HG02884 (cell line): ENCODE measurements around the gene DAPK1.
A peak's percentile ranks its signal among the peaks of the same experiment; 100 is the strongest.
"Not testable (repeated sequence)": the region's sequence is repeated elsewhere in the genome, so short reads cannot be mapped to it uniquely, and the experiment has no call there.

ENCODE experiments used
- ATAC-seq: cut with Tn5 transposase; IDR thresholded peaks from one replicate; pipeline ENCODE4 v1.9.1; 2021; ENCODE audit warnings: mild to moderate bottlenecking, moderate library complexity; ENCODE audit not compliant: unreplicated experiment

DAPK1 gene

DNA sequence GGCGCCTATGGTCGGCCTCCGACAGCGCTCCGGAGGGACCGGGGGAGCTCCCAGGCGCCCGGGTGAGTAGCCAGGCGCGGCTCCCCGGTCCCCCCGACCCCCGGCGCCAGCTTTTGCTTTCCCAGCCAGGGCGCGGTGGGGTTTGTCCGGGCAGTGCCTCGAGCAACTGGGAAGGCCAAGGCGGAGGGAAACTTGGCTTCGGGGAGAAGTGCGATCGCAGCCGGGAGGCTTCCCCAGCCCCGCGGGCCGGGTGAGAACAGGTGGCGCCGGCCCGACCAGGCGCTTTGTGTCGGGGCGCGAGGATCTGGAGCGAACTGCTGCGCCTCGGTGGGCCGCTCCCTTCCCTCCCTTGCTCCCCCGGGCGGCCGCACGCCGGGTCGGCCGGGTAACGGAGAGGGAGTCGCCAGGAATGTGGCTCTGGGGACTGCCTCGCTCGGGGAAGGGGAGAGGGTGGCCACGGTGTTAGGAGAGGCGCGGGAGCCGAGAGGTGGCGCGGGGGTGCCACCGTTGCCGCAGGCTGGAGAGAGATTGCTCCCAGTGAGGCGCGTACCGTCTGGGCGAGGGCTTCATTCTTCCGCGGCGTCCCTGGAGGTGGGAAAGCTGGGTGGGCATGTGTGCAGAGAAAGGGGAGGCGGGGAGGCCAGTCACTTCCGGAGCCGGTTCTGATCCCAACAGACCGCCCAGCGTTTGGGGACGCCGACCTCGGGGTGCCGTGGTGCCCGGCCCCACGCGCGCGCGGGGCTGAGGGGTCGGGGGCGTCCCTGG lies 561 bp downstream of the DAPK1 start:
- ATAC-seq, result peak; percentile 23

DNA sequence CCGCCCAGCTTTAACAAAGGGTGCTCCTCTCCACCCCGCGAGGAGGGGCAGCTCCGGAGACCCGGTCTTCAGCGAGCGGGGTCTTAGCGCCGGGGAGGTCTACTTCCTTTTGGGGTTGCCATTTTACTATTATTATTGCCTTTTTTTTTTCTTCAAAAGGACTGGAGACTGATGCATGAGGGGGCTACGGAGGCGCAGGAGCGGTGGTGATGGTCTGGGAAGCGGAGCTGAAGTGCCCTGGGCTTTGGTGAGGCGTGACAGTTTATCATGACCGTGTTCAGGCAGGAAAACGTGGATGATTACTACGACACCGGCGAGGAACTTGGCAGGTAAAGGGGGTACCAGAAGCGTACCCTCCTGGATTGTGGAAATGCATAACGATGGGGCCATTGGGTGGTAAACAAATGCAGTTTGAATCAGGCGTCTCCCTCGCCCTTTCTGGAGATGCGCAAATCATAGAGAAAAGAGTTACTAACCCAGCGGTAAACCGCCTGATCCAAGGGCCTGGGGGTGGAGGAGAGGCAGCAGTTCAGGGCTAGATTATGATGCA lies 1.2 kb downstream of the DAPK1 start:
- ATAC-seq, result no peak

DNA sequence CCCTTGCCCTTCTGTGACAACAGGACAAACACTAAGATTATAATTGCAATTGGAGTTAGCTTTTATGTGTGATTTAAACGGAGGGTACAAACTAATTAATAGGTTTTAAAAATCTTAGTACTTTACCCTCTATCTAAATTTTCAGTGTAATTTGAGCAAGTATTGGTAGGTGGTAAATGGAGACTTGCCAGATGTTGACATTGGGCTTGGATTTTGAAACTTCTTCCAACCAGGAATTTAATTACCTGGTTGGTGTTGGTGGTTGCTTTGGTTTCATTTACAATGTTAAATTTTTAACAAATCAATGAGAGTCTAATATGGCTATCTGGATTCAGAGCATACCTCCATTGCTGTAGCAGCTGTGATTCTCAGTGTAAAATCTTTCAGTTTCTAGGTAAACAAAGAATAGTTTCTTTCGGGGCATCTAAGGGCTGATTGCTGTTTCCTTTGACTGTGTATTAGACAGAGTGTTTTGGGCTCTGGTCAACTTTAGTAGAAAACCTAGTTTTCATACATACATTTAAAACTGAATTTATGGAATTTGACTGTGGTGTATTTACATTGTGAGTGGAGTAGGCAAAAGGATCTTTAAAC lies 1.9 kb downstream of the DAPK1 start:
- no peak for ATAC-seq

DNA sequence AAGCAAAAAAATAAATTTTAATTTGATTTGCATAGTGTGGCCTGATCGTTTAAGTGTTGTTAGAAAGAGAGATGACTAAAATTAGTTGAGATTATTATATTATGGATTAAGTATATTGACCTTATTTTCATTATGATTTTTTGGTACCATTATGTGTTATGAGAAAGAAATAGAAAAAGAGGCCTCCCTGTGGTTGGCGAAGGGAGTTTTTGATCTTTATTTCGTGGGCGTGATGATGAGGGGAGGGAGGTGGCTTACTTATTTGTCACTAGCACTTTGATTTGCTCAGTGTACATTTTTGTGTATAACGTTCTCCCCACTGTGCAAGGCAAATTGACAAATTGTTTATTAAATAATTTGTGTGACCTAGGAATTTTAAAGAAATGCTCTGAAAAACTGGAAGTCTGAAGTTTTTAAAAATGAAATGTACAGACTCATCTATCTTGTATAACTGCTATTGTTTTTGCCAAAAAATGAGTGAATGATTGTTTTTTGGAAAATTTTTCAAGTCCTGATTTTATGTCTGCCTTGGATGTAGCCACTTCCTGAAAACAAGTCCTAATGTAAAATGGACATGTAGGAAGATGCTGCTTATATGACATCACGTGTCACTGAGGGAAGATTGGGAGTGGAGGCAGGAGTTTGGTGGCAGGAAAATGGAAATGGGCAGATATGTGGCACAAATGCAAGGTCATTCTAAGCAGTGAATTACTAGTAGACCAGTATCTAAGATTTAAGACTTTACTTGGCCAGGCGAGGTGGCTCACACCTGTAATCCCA lies 3.0 kb downstream of the DAPK1 start:
- no peak for ATAC-seq

DNA sequence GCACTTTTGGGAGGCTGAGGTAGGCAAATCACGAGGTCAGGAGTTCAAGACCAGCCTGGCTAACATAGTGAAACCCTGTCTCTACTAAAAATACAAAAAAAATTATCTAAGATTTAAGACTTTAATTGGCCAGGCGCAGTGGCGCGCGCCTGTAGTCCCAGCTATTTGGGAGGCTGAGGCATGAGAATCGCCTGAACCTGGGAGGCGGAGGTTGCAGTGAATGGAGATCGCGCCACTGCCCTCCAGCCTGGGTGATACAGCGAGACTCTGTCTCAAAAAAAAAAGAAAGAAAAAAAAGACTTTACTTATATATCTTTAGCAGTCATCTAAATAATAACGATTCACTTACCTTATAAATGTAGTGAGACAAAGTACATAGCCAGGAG lies 3.6 kb downstream of the DAPK1 start:
- not testable (repeated sequence) for ATAC-seq

DNA sequence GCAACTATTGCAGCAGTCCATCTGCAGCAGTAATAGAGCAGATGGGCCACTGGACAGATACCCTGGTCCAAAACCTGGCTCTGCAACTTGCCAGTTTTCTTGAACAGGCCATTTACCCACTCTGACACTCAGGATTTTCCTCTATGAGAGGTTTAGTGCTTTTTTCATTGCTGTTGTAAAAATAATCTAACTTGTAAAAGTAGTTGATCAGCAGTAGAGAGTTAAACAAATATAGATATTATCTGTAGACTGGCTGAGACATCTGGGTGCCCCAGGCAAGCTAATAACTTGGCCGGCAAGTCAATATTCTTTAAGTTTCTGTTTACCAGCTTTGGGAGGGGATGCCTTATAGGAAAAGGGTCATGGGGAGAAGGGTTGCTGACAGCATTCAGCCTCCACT lies 4.1 kb downstream of the DAPK1 start:
- ATAC-seq, result no peak

DNA sequence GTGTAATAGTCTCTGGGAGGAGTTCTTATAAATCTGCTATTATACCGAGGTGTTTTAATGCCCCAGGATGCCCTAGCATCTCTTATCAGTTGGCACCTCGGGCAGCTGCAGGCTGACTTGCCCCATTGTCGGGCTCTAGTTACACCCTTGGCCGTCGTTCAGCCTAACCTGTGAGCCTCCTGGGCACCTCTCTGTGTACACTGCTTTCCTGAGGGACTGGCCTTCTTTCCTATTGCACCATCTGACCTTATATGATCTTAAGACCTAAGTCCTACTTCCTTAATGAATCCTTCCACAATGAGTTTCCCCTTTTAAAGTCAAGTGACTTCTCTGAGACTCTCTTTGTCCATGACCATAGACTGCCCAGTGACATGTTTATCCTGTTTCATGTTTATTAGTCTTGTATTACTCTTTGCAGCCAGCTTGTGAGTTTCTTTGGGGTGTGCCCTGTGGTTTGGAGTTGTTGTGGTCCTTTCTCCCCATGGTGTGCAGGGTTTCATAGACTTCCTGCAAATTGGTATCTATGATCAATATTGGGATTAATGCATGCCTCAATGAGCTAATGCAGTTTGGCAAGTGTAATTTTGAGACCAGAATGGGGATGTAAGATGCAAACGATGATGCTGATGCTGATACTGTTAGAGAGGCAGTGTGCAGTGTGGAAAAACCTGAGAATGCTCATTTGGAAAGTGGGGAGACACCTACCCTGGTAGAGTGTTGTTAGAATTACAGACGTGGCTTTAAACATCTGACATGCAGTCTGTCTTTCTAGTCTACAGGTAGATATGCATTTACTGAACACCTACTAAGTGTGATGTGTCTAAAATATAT lies 4.9 kb downstream of the DAPK1 start:
- ATAC-seq, result no peak

DNA sequence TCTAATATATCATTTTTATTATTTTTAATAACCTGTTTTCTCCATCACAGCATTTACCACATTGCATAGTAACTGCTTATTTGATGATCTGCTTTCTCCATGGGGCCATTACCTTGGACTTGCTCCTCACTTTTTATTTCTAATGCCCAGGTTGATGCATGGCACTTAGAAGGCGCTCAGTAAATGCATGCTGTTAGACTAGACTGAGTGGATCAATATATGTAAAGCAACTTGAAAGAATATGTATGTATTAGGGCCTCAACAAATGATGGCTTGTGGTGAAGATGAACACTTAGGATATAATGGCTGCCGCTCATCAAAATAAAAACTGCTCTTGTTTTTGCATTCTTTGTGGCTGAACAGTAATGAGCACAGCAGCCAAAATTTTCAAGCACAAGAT lies 5.8 kb downstream of the DAPK1 start:
- ATAC-seq, result no peak

DNA sequence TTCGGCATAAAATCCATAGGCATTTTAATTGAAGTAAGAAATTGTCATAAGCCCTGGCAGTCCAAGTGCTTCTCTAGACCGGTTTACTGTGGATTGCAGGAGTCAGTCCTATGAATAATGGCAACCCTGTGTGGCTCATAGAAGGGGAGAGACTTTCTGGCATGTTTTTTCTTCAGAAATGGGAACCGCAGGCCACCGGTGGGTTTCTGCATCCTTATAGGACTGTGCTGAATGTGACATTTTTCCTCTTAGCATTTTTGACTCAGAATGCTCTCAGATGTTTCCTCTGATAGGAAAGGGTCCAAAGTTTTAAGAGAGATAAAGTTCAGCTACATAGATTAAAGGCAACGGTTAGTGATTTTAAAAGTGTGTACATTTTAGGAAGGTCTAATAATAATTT lies 6.3 kb downstream of the DAPK1 start:
- no peak for ATAC-seq

DNA sequence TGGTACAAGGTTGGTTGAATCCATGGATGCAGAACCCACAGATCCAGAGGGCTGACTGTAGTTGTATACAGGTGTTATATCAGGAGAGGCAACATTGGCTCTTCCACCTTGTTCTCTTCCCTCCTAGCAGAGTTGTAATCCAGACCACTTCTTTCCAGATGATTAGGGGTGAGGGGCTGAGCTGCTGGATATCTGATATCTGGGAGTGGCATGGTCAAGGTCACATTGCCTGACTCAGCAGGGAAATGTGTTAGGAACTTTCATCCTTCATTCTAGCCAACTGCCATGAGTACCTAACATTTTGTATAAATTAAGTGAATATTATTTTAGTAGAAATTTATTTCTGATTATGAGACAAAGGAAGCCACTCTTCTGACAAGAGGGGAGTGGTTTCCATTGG lies 7.3 kb downstream of the DAPK1 start:
- no peak for ATAC-seq

DNA sequence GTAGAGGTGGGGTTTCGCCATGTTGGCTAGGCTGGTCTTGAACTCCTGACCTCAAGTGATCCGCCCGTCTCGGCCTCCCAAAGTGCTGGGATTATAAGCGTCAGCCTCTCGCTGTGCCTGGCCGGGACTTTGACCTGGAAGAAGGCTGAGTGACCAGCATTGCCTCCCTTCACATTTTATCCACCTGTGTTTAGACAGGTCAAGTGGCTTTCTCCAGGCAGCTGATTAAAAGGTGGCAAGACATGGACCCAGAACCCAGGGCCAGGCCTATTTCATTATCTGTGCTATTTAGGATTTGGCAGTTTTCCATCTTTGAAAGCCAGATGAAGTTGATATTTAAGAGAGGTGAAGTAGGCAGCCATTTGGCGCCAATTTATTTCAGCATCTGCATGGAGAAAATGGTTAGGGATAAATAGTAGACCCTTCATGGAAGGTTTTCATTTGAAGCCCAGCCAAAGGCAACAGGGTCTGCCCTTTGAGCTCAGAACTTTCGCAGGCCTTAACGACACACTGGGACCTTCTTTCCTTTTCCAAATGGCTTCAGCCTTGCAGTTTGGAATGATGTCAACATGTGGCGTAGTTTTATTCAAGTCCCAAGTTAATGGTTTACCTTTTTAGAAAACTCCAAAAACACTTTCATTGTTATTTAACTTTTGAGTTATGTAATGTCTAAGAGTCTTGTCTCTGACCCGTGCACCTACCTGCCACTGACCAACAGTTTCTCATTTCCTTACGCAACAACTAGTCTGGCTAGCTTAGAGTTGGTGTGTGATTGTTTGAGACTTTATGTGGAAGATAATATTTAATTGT lies 8.4 kb downstream of the DAPK1 start:
- ATAC-seq, result no peak

DNA sequence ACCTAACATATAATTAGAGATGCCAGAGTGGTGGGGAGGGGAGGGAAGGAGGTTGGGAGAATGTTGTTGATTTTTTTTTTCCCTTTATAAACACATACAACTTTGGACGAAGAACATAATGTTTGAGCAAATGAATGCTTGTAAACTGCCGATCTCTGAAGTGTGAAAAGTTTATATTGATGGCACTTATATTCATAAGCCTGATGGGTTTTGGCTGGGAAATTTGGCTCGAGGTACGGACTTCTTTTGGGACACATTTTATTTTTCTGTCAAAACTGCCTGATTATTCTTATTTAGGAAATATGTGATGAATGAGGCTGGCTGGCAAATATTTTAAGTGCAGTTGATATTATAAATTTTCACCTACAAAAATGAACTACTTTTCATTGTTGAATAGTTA lies 9.9 kb downstream of the DAPK1 start:
- no peak for ATAC-seq

DNA sequence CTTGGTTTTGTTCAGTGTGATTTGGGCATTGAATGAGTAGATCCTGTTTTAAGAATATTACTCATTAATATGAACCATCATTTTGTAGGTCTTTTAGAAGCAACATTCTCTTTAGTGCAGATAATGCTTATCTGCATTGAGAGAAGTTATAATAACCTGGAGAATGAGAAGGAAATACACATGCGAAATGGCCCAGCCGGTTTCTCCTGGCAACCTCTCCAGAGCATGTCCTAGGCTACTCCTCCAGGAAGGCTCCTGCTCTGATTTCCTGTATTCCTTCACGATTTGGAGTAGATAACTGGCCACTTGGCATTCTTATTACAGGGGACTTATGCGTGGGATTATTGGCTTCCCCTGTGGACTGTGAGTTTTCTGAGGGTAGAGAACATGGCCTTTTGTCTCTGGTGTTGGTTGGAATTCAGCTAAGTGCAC lies 12.6 kb downstream of the DAPK1 start:
- no peak for ATAC-seq

DNA sequence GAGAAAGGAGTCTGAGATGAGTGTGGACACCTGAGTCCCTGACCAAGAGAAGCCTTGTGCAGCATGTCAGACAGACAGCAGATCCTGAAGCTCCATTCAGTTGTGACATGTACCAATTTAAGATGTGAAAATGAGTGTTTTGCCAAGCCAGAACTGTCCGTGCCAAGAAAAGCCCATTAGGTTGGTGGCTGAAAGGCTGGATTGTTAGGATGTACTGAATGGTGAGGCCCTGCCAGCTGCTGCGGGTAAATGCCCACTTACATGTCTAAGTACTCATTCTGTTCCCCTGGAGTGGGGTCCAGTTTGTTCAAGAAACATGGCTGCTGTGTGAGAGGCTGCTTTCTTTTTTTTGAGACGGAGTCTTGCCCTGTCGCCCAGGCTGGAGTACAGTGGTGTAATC lies 14.6 kb downstream of the DAPK1 start:
- ATAC-seq, result no peak

DNA sequence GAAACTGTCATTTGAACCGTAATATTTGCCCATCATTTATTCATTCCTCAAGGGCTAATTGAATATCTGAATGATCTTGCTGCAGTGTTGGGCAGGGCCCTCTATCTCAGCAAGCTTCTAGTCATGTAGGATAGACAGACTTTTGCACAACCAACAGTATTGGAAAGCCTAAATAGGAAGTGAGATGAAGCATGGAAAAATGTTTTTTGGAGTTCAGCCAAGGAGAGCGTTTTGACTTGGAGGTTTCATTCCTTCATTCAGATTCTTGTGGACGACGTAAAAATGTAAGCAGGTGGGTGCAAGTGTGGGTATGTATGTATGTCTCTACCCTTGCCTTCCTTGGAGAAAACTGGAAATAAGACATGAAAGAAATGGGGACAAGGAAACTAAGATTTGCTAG lies 15.5 kb downstream of the DAPK1 start:
- ATAC-seq, result no peak

DNA sequence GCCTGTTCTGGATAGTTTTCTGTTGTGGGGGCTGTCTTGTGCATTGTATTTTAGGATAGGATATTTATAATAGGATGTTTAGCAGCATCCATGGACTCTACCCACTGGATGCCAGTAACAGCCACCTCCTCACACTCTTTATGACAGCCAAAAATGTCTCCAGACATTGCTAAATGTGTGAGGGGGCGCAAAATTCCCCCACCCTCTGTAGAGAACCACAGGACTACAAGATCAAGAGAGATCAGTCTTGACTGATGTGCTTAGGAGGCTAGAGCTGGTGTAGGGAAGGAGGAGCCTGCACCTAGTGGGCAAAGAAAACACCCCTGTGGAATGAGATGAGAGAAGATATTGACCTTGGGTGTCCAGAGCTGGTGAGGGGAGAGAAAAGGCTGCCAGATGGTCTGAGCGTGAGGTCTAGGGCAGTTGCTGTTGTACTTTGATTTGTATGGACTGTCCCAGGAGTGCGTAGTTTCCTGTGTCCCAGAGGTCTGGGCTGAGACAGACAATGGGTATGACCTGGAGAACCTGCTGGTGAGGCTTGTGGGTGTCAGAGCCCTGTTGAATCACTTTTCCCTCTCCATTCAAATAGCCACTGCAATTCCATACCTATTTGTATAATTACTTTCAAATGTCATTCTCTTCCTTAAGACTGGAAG lies 16.3 kb downstream of the DAPK1 start:
- ATAC-seq, result no peak

DNA sequence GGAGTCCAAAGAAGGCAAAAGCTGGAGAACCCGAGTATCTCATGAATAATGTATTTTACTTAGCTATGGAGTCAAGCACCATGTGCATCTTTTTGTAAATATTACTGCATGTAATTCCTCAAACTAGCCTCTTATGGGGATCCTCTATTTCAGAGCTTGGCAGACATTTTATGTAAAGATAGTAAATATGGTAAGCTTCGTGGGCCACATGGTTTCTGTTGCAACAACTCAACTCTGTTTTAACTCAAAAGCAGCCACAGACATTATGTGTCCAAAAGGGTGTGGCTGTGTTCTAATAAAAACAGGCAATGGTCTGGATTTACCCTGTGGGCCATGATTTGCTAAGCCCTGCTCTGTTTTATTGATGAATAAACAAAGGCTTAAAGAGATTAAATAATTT lies 17.3 kb downstream of the DAPK1 start:
- no peak for ATAC-seq

DNA sequence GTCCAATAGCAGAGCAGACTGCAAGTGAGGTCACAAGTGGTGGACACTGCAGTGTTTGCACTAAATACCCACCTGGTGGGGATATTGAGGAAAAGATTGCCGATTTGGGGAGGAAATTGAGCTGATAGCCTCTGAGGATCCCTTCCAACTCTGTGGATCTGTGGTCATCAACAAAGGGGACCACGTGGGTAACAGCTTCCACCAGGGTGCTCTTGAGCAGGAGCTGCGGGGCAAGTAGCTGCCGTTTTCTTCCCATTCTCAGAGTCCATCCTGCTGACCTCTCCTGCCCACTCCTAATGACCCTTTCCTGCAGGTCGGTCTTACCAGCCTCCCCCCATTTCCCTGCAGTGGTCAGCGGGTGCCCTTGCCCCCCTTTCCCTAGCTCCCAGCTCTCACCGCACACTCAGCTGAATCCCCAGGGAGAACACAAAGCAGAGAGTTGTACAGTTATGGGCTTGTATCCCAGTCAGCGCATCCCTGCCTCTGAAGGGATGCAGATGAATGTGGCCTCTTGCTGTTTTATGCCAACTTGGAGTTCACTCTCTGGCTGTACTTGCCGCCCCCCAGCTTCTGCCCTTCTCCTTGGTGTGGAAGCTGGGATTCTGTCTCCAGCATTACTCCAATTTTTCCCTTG lies 18.0 kb downstream of the DAPK1 start:
- no peak for ATAC-seq
